ENCODE results near the gene POTEG.
"Not testable (repeated sequence)": the region's sequence is repeated elsewhere in the genome, so short reads cannot be mapped to it uniquely, and the experiment has no call there.

Gene POTEG

DNA sequence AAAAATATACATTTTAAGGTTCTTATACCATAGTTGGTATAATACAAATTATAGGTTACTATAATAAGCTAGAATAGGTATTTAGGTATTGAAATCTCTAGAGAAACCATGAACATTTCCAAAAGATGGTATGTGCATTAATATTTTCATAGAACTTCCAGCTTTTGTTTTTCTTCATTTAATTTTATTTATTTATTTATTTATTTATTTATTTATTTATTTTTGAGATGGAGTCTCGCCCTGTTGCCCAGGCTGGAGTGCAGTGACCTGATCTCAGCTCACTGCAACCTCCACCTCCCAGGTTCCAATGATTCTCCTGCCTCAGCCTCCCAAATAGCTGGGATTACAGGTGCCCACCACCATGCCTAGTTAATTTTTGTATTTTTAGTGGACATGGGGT is 54.0 kb downstream of the POTEG start:
- not testable (repeated sequence) for DNase-seq (ENCODE audit: insufficient read length, low spot score); FAIRE-seq

DNA sequence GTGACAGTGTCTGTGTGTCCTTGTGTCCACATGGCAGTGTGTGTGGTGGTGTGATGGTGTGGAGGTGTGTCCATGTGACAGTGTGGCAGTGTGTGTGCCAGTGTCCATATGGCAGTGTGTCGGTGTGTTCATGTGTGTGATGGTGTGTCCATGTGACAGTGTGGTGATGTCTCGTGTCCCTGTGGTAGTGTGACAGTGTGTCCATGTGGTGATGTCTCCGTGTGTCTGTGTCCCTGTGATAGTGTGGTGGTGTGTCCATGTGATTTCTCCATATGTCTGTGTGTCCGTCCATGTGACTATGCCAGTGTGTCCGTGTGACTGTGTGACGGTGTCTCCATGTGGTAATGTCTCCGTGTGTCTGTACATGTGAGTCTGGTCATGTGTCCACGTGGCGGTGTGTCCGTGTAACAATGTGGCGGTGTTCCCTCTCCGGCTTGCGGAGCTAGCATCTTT is 59.7 kb downstream of the POTEG start:
- not testable (repeated sequence) for FAIRE-seq; DNase-seq (ENCODE audit: insufficient read length, low spot score)

DNA sequence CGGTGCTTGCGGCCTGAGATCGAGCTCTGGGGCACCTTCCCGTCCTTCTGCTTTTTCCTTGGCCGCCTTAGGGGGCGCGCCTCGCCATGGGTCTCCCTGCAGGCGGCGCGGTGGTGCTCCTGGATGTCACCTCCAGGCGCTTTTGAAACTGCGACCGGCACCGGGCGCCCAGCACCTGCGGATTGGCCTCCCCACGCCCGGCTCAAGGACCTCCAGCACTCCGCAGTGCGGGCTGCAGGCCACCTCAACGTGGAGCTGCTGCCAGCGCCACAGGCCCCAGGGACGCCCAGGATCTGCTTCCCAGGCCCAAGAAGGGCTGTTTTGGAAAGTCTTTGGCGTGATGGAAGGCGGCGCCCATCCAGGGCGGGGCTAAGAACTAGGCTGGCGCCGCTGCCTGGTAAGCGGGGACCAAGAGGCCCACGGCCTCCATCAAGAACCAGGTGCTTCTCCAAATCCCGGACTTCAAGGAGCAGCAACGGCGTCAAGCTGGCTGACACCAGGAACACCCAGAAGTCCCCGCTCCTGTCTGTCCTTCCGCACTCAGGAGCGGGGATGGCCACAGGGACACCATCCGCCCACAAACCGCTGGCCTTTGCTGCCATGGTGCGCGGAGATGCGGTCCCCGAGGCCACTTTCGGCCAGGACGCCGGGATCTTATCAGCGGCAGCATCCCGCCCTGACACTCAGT is 61.2 kb downstream of the POTEG start:
- DNase-seq (ENCODE audit: insufficient read length, low spot score); FAIRE-seq: not testable (repeated sequence)

DNA sequence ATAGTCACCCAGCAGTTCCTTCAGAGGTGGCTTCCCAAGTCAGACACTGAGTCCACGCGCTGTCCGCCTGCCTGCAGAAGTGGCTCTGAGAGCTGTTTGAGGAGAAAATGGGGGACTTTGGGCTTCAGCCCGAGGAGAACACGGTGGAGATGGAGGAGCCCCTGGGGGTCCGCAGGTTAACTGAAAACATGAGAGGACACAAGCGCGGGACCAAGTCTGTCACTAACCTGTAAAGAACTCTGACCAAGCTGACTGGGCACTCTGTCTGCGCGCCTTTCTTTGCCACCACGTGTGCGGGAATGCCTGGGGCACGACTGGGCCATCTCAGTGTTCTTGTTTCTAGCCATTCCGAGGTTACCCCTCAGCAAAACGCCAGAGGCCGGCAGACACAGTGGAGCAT is 62.4 kb downstream of the POTEG start:
- not testable (repeated sequence) for FAIRE-seq; DNase-seq (ENCODE audit: insufficient read length, low spot score)

DNA sequence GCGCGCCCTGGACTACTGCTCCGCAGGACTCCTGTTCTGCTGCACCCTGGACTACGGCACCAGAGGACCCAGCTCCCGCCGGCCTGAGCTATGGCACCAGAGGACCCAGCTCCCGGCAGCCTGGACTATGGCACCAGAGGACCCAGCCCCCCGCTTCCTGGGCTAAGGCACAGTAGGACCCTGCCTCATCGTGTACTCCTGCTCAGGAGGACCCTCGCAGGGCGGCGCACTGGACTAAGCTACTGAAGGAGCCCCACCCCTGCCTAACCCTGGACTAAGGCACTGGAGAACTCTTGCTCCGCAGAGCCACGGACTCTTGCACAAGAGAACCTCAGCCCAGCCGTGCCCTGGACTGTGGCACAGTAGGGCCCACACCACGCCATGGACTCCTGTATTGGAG is 71.3 kb downstream of the POTEG start:
- DNase-seq (ENCODE audit: insufficient read length, low spot score); FAIRE-seq: not testable (repeated sequence)

DNA sequence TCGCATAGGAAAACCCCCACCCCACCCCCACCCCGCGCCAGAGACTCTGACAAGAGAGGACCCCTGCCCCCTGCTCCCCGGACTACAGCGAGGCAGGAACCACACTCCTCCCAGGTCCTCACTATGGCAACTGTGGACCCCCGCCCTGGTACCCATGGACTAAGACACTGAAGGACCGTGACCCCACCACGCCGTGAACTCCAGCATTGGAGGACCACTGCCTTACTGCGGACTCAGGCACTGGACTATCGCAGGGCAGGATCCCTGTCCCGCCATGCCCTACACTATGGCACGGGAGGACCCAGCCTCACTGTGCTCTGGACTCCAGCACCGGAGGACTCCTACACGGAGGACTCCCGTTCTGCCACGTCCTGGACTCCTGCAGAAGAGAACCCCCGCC is 71.8 kb downstream of the POTEG start:
- FAIRE-seq; DNase-seq (ENCODE audit: insufficient read length, low spot score): not testable (repeated sequence)

DNA sequence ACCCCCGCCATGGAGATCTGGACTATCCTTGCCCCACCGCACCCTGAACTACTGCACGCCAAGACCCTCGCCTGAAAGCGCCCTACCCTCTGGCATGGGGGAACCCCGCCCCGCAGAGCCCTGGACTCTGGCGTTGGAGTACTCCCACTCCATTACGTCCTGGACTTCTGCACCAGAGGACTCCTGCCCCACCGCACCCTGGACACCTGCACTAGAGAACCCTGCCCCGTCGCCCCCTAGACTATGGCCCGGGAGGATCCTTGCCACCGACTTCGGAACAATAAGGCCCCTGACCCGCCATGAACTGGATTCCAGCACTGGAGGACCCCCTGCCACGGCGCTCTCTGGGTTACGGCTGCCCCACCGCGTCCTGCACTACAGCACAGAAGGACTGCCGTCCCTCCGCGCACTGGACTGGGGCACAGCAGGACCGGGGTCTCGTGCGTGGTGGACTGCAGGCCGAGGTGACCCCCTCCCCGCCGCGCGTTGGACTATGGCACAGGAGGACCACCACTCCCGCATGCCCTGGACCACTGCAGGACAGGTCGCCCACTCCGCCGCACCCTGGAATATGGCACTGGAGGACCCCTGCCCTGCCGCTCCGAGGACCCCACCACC is 72.4 kb downstream of the POTEG start:
- FAIRE-seq; DNase-seq (ENCODE audit: insufficient read length, low spot score): not testable (repeated sequence)

DNA sequence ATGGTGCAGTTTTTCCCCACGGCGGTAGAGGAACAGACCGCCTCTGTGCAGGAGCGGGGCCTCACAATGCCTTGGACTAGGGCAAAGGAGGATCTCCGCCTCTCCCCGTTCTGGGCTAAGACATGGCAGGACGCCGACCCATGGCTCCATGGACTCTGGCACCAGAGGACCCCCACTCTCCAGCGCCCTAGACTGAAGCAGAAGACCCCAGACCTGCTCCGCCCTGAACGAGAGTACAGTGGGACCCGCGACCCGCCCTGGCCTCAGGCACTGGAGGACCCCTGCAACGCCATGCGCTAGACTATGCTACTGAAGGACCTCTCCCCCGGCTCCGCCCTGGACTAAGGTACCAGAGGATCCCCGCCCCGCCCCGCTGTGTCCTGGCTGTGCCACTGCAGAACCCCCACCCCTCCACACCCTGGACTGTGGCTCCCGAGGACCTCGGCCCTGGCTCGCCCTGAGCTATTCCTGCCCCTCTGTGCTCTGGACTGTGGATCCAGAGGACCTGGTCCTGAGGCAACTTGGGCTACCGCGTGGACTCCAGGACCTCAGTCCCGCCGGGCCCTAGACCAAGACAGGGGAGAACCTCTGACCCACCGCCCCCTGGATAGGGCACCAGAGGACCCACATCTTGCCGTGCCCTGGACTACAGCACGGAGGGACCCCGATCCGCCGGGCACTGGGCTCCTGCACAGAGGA is 73.1 kb downstream of the POTEG start:
- FAIRE-seq; DNase-seq (ENCODE audit: insufficient read length, low spot score): not testable (repeated sequence)
